K562 (cell line): ENCODE results near the gene STAM2. TPM values are rescaled to one million over a fixed set of nuclear protein-coding genes. Genes with fewer than 3 reads are reported as not detected.

Experiments used
- ATAC-seq: fragments of 200-7000 bp; cut with Tn5 transposase; 3 replicates; pipeline ENCODE4 v1.9.1; 2020; ENCODE audit warnings: moderate library complexity
- BruUV-seq: library from RNA; stranded (reverse); fragments of 400-500 nt; replicated peaks from 2 replicates; lab custom pipeline; 2021; lab: Mats Ljungman, UMichigan
- CTCF ChIA-PET: fragments of 300-600 bp; formaldehyde crosslinking; extraction: SDS; loops from one replicate; lab custom pipeline; 2021; ENCODE audit warnings: low intra/inter-chr PET ratio; lab: Yijun Ruan, JAX
- POLR2A ChIA-PET: fragments of 300-600, 350-650 bp; sonication (Branson Sonifier 250); formaldehyde crosslinking; extraction: SDS; loops from one replicate; lab custom pipeline; 2021; ENCODE audit warnings: antibody characterized with exemption, inconsistent platforms; lab: Yijun Ruan, JAX
- DNase-seq, 4 experiments: peaks; one replicate each; pipeline versions ENCODE4 v3.0.0 to v3.0.0-alpha.2; 2011 to 2018; ENCODE audit warnings: low spot score in 3 of 4, mixed read lengths in 3 of 4; ENCODE audit errors: extremely low read depth in 1 of 4
- FAIRE-seq: peaks from 2 replicates; lab custom pipeline; 2011; peaks lifted over from hg19 to GRCh38; lab: Jason Lieb, UNC
- H2AFZ ChIP-seq: 2 replicates; pipeline ENCODE4 v1.6.0; 2011; ENCODE audit warnings: low read depth, low read length, control low read depth, inconsistent platforms
- H3K27ac ChIP-seq: fragments of 200-600 bp; 3 replicates; pipeline ENCODE4 v1.8.0; 2011; ENCODE audit warnings: low read depth, mild to moderate bottlenecking, control low read depth, inconsistent platforms, low read length, moderate library complexity, mixed read lengths; ENCODE audit errors: extremely low read depth
- H3K27me3 ChIP-seq, 2 experiments: fragments of 300-600 bp in 1 of 2; 2 replicates in 1 of 2; 3 replicates in 1 of 2; pipeline versions ENCODE4 v1.6.0 to v1.8.0; 2011; ENCODE audit warnings: inconsistent platforms in 2 of 2, low read length in 2 of 2, mild to moderate bottlenecking in 1 of 2, mixed read lengths in 1 of 2, moderate library complexity in 1 of 2; ENCODE audit not compliant: control insufficient read depth in 2 of 2, insufficient read depth in 2 of 2
- H3K36me3 ChIP-seq: fragments of 300-600 bp; 3 replicates; pipeline ENCODE4 v1.8.0; 2011; ENCODE audit warnings: mild to moderate bottlenecking, low read length, inconsistent platforms; ENCODE audit not compliant: control insufficient read depth, insufficient read depth
- H3K4me1 ChIP-seq, 2 experiments: fragments of 200-600 bp in 1 of 2; replicated peaks in 1 of 2; 2 replicates in 1 of 2; 3 replicates in 1 of 2; pipeline versions ENCODE4 v1.5.1 to v1.8.0; 2011; ENCODE audit warnings: inconsistent platforms in 2 of 2, low read length in 2 of 2, mild to moderate bottlenecking in 1 of 2, mixed read lengths in 1 of 2, moderate library complexity in 1 of 2; ENCODE audit not compliant: control insufficient read depth in 2 of 2, insufficient read depth in 2 of 2
- H3K4me2 ChIP-seq: 2 replicates; pipeline ENCODE4 v1.6.1; 2011; ENCODE audit warnings: low read length, control low read depth, inconsistent platforms, mixed read lengths; ENCODE audit not compliant: insufficient read depth
- H3K4me3 ChIP-seq: fragments of 200-600 bp; sonication (generic), shearing (Covaris generic); 2 replicates; pipeline ENCODE4 v1.5.1; 2016; ENCODE audit warnings: control low read depth, inconsistent platforms
- H3K79me2 ChIP-seq: fragments of 200-600 bp; 3 replicates; pipeline ENCODE4 v1.8.0; 2011; ENCODE audit warnings: low read length, inconsistent platforms; ENCODE audit not compliant: control insufficient read depth, insufficient read depth
- H3K9ac ChIP-seq, 2 experiments: 2 replicates each; pipeline versions ENCODE4 v1.6.0 to v1.6.1; 2011; ENCODE audit warnings: low read depth in 2 of 2, low read length in 2 of 2, control low read depth in 1 of 2, inconsistent platforms in 1 of 2, mild to moderate bottlenecking in 1 of 2, mixed read lengths in 1 of 2; ENCODE audit not compliant: insufficient read depth in 1 of 2
- H3K9me1 ChIP-seq: one replicate; pipeline ENCODE4 v1.6.0; 2011; ENCODE audit warnings: inconsistent platforms, mild to moderate bottlenecking, low read length, moderate library complexity; ENCODE audit not compliant: control insufficient read depth, insufficient read depth
- H3K9me3 ChIP-seq: replicated peaks from 2 replicates; pipeline ENCODE4 v1.5.1; 2011; ENCODE audit warnings: low read depth, low read length, inconsistent platforms; ENCODE audit not compliant: control insufficient read depth, insufficient read depth
- H4K20me1 ChIP-seq: replicated peaks from 2 replicates; pipeline ENCODE4 v1.6.1; 2011; ENCODE audit warnings: low read length, inconsistent platforms, mixed read lengths; ENCODE audit not compliant: control insufficient read depth, insufficient read depth
- CHCHD3 ChIP-seq: fragments of 250-450 bp; sonication (Bioruptor Pico); IDR thresholded peaks from 2 replicates; pipeline ENCODE4 v2.1.2; 2022; ENCODE audit warnings: mild to moderate bottlenecking
- HDAC3 ChIP-seq: fragments of 450-650 bp; IDR thresholded peaks from 2 replicates; pipeline ENCODE4 v1.6.1; 2018; ENCODE audit warnings: borderline replicate concordance, mild to moderate bottlenecking, moderate library complexity; ENCODE audit not compliant: partially characterized antibody
- KLF16 ChIP-seq: IDR thresholded peaks from 2 replicates; pipeline ENCODE4 v1.6.1; 2016; ENCODE audit warnings: antibody characterized with exemption
- MIER1 ChIP-seq: fragments of 450-650 bp; IDR thresholded peaks from 2 replicates; pipeline ENCODE4 v1.6.1; 2016; ENCODE audit warnings: antibody characterized with exemption, mild to moderate bottlenecking, low read depth
- MYNN ChIP-seq, 2 experiments: sonication (generic); formaldehyde crosslinking in 1 of 2; IDR thresholded peaks; 2 replicates each; pipeline versions ENCODE4 v1.5.0 to v1.6.1; 2016 to 2020; ENCODE audit warnings: antibody characterized with exemption in 1 of 2, missing genetic modification reagents in 1 of 2
- NELFE ChIP-seq: IDR thresholded peaks from 2 replicates; pipeline ENCODE4 v1.6.1; 2011; ENCODE audit warnings: mild to moderate bottlenecking; ENCODE audit not compliant: insufficient read depth, insufficient read length
- RAD21 ChIP-seq, 2 experiments: fragments of 250-450 bp in 1 of 2; fragments of 450-650 bp in 1 of 2; sonication (Bioruptor Pico) in 1 of 2; formaldehyde crosslinking in 1 of 2; IDR thresholded peaks in 1 of 2; conservative IDR thresholded peaks in 1 of 2; 2 replicates each; pipeline versions ENCODE4 v1.4.0 to v1.8.0; 2020 to 2022; ENCODE audit warnings: mild to moderate bottlenecking in 2 of 2, moderate library complexity in 1 of 2
- RBFOX2 ChIP-seq: fragments of 200-400 bp; formaldehyde crosslinking; IDR thresholded peaks from 2 replicates; pipeline ENCODE4 v1.6.1; 2017; ENCODE audit warnings: low read depth, mild to moderate bottlenecking, low read length, moderate library complexity
- TCF7L2 ChIP-seq: fragments of 150-350 bp; IDR thresholded peaks from 2 replicates; pipeline ENCODE4 v1.6.1; 2016; ENCODE audit warnings: low read depth, mild to moderate bottlenecking, low read length, moderate library complexity
- TSC22D4 ChIP-seq: fragments of 450-650 bp; IDR thresholded peaks from 2 replicates; pipeline ENCODE4 v1.6.1; 2016; ENCODE audit warnings: missing genetic modification characterization, missing biosample characterization, control low read depth
- ZC3H4 ChIP-seq: sonication (generic); formaldehyde crosslinking; IDR thresholded peaks from 2 replicates; pipeline ENCODE4 v1.9.0; 2021; ENCODE audit warnings: missing genetic modification reagents, borderline replicate concordance
- ZNF436 ChIP-seq: fragments of 250-450, 450-650 bp; sonication (Bioruptor Pico); formaldehyde crosslinking; IDR thresholded peaks from 2 replicates; pipeline ENCODE4 v1.7.0; 2020; ENCODE audit warnings: mild to moderate bottlenecking
- ZNF561 ChIP-seq: fragments of 450-650 bp; formaldehyde crosslinking; conservative IDR thresholded peaks from 2 replicates; pipeline ENCODE4 v1.4.0; 2020; ENCODE audit warnings: mild to moderate bottlenecking, moderate library complexity
- ZNF586 ChIP-seq: fragments of 450-650 bp; formaldehyde crosslinking; conservative IDR thresholded peaks from 2 replicates; pipeline ENCODE4 v1.4.0; 2020; ENCODE audit warnings: mild to moderate bottlenecking, moderate library complexity
- ZNF766 ChIP-seq: fragments of 200-800 bp; sonication (Bioruptor generic); conservative IDR thresholded peaks from 2 replicates; pipeline ENCODE4 v1.6.1; 2016; ENCODE audit warnings: missing genetic modification characterization, missing compliant biosample characterization
- WGBS: fragments of 100-300 bp; shearing (Covaris generic); methylation state at CpG from one replicate; pipeline ENCODE4 v1.1.6; 2016; ENCODE audit warnings: low coverage, mixed read lengths; ENCODE audit not compliant: insufficient coverage; ENCODE audit errors: missing lambda C conversion rate; 5-methylcytosine and 5-hydroxymethylcytosine counted together
- in situ Hi-C: fragments of 300-500 bp; cut with MboI; formaldehyde crosslinking; loops from 4 replicates; pipeline ENCODE4 v1.15.0; 2018; ENCODE audit warnings: inconsistent platforms, mixed read lengths
- intact Hi-C: fragments of 100-400 bp; cut with micrococcal nuclease; formaldehyde crosslinking; loops from 2 replicates; pipeline ENCODE4 v1.14.2; 2022
- polyA plus RNA-seq, 8 experiments: library from polyadenylated mRNA; depleted of rRNA in 4 of 8; stranded (reverse) in 5 of 8; unstranded in 3 of 8; fragments of >200 nt; fragmentation: Nextera tagmentation in 2 of 8; fragmentation: Illumina TruSeq in 1 of 8; extraction: Ambion mirVana in 2 of 8; extraction: Trizol in 1 of 8; gene quantifications; 2 replicates each; pipeline versions ENCODE4 v1.2.1 to v1.2.3, GENCODE V29; 2011 to 2014; ENCODE audit warnings: inconsistent platforms in 1 of 8, missing spikeins in 1 of 8
- total RNA-seq, 7 experiments: library from RNA; depleted of rRNA in 6 of 7; stranded (reverse); fragments of >200 nt in 6 of 7; fragmentation: Illumina TruSeq in 2 of 7; extraction: Trizol in 2 of 7; gene quantifications; 2 replicates each; pipeline versions ENCODE4 v1.2.1 to v1.2.3, GENCODE V29; 2011 to 2021; ENCODE audit warnings: low replicate concordance in 1 of 7
- TF ChIP-seq, protein P1 (sequence below): fragments of 250-450 bp; sonication (Bioruptor Pico); IDR thresholded peaks from 2 replicates; pipeline ENCODE4 v1.4.0; 2020; ENCODE audit warnings: mild to moderate bottlenecking
- TF ChIP-seq, protein P2 (sequence below): fragments of 450-650 bp; formaldehyde crosslinking; IDR thresholded peaks from 2 replicates; pipeline ENCODE4 v1.4.0; 2020; ENCODE audit warnings: mild to moderate bottlenecking, moderate library complexity
- TF ChIP-seq, protein P3 (sequence below): sonication (generic); formaldehyde crosslinking; IDR thresholded peaks from 2 replicates; pipeline ENCODE4 v1.8.1; 2023; ENCODE audit warnings: mild to moderate bottlenecking, missing genetic modification reagents

The STAM2 gene
- total and polyA plus RNA-seq, 9 of the 15 experiments (the other 6 are each of a cell fraction or from before 2014, with no cell fraction given): 4.5 to 13.9 (median 8.7) TPM

DNA sequence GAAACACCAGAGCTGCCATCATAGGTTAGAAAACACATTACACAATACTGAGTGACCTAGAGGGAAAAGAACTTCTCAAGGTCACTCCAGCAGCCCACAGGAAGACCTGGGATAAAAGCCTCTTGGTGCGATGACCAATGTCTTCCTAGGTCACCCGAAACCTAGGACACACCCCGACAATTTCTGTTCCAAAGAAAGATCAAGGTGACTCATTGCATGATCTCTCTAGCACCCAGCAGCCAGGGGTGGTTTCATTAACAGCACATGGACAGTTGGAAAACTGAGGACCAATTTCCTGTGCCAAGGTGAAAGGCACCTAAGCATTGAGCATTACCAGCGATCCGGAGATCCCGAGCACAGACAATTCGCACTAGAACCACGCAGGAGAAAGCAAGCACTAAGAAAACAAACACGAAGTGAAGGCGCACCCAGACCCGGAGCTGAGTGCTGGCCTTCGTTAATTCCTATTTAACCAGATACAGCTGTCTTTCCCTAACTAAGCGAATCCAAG, 78.2 kb downstream of the STAM2 start (continued):
- no peak for TF ChIP-seq ZNF436

DNA sequence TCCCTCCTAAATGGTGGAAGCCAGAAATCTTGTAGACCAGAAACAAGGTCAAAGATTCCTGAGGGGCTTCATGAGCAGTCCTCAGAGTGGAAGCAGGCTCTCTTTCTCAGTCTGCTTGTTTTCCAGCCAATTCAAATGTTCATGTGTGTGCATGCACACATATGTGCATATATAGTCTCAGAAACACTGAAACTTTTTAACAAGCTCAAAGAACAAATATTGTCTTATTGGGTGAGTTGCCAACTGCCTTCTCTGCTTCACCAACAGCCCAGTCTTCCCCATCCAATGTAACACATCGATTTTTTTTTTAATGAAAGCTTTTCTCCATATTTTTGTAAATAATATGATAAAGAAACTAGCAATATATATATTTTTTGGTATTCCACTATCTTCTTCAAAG, 80.4 kb downstream of the STAM2 start:
- in situ Hi-C loops: no loop called here
- WGBS: 0% methylated on average over 1 of the region's 1 CpG
- TF ChIP-seq ZNF766 (no peak), RAD21 (CRISPR knock-in tag; conservative IDR thresholded peaks at IDR 0.05 in 1 of 2, IDR thresholded peaks at IDR 0.05 in 1 of 2) (no peak), RBFOX2 (no peak), TSC22D4 (tag) (no peak), ZNF561 (no peak), MYNN (IDR thresholded peaks at IDR 0.05) (no peak), MYNN (CRISPR knock-in tag; IDR thresholded peaks at IDR 0.05) (no peak), KLF16 (no peak), ZNF586 (CRISPR knock-in tag) (no peak), ZC3H4 (CRISPR knock-in tag) (no peak), CHCHD3 (CRISPR knock-in tag) (no peak), MIER1 (no peak), NELFE (no peak), TCF7L2 (no peak), HDAC3 (no peak)
- TF ChIP-seq, protein P1, sequence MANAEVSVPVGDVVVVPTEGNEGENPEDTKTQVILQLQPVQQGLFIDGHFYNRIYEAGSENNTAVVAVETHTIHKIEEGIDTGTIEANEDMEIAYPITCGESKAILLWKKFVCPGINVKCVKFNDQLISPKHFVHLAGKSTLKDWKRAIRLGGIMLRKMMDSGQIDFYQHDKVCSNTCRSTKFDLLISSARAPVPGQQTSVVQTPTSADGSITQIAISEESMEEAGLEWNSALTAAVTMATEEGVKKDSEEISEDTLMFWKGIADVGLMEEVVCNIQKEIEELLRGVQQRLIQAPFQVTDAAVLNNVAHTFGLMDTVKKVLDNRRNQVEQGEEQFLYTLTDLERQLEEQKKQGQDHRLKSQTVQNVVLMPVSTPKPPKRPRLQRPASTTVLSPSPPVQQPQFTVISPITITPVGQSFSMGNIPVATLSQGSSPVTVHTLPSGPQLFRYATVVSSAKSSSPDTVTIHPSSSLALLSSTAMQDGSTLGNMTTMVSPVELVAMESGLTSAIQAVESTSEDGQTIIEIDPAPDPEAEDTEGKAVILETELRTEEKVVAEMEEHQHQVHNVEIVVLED (CRISPR knock-in tag): no peak
- TF ChIP-seq, protein P2, sequence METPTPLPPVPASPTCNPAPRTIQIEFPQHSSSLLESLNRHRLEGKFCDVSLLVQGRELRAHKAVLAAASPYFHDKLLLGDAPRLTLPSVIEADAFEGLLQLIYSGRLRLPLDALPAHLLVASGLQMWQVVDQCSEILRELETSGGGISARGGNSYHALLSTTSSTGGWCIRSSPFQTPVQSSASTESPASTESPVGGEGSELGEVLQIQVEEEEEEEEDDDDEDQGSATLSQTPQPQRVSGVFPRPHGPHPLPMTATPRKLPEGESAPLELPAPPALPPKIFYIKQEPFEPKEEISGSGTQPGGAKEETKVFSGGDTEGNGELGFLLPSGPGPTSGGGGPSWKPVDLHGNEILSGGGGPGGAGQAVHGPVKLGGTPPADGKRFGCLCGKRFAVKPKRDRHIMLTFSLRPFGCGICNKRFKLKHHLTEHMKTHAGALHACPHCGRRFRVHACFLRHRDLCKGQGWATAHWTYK: no peak
- TF ChIP-seq, protein P3, sequence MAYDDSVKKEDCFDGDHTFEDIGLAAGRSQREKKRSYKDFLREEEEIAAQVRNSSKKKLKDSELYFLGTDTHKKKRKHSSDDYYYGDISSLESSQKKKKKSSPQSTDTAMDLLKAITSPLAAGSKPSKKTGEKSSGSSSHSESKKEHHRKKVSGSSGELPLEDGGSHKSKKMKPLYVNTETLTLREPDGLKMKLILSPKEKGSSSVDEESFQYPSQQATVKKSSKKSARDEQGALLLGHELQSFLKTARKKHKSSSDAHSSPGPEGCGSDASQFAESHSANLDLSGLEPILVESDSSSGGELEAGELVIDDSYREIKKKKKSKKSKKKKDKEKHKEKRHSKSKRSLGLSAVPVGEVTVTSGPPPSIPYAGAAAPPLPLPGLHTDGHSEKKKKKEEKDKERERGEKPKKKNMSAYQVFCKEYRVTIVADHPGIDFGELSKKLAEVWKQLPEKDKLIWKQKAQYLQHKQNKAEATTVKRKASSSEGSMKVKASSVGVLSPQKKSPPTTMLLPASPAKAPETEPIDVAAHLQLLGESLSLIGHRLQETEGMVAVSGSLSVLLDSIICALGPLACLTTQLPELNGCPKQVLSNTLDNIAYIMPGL (CRISPR knock-in tag): no peak

More for the DNA sequence above, 80.4 kb downstream of the STAM2 start:
- no peaks in the 10 kb centered on the region for H3K9me1 ChIP-seq
- ATAC-seq (no peak), FAIRE-seq (no peak), DNase-seq (no peak)
- no peak overlapping the region for H3K4me3 ChIP-seq
- POLR2A ChIA-PET: interaction anchor here (0.5 to 0.6 kb wide), 2 partner anchors 92 to 525 kb away, joined by 3 read pairs; no protein-coding TSS in a partner anchor
- no peaks in the 10 kb centered on the region for H3K36me3 ChIP-seq
- no peak overlapping the region for H2AFZ ChIP-seq
- intact Hi-C loops: no loop called here
- H3K4me1 ChIP-seq: peaks cover 0 to 14% of the 10 kb centered on the region in 2 experiments; a peak in 1 of 5 replicates
- no peaks in the 10 kb centered on the region for H3K79me2 ChIP-seq
- no peaks in the 10 kb centered on the region for H4K20me1 ChIP-seq
- no peak overlapping the region for H3K27ac ChIP-seq
- peaks cover 30 to 46% of the 10 kb centered on the region in 2 experiments for H3K27me3 ChIP-seq
- no peak overlapping the region for H3K4me2 ChIP-seq
- H3K9me3 ChIP-seq: no peaks in the 10 kb centered on the region
- H3K9ac ChIP-seq: no peak overlapping the region
- CTCF ChIA-PET: no interaction called here
- BruUV-seq: no TSS peak
